ENCODE results near the gene KAT8. TPM values are rescaled to one million over a fixed set of nuclear protein-coding genes. Genes with fewer than 3 reads are reported as not detected.

The KAT8 gene
- total and polyA plus RNA-seq, 9 of the 15 experiments (the other 6 are each of a cell fraction or from before 2014, with no cell fraction given), result 10.0 to 98.5 (median 76.4) TPM

- TF ChIP-seq CREM (IDR thresholded peaks at IDR 0.05; ENCODE audit: low read depth) (peak; percentile 98), ZNF212 (CRISPR knock-in tag; IDR thresholded peaks at IDR 0.05) (no peak), HINFP (tag; conservative IDR thresholded peaks at IDR 0.05; ENCODE audit: low read depth) (no peak), YBX1 (IDR thresholded peaks at IDR 0.05) (no peak), ESRRB (CRISPR knock-in tag; IDR thresholded peaks at IDR 0.05; ENCODE audit: borderline replicate concordance) (no peak), SIRT6 (IDR thresholded peaks at IDR 0.05; ENCODE audit: low read depth, low read length) (no peak), NFATC3 (IDR thresholded peaks at IDR 0.05) (no peak), FIP1L1 (IDR thresholded peaks at IDR 0.05; ENCODE audit: low read depth, low read length, poor library complexity, severe bottlenecking) (no peak), FOSL1 (tag; conservative IDR thresholded peaks at IDR 0.05) (no peak), PHF20 (IDR thresholded peaks at IDR 0.05; ENCODE audit: partially characterized antibody) (peak; percentile 96), RBM25 (IDR thresholded peaks at IDR 0.05; ENCODE audit: low read depth, low read length, severe bottlenecking) (no peak), ZNF174 (CRISPR knock-in tag; IDR thresholded peaks at IDR 0.05) (no peak), XRCC3 (IDR thresholded peaks at IDR 0.05) (no peak), SRF (CRISPR knock-in tag; IDR thresholded peaks at IDR 0.05) (no peak), NEUROD1 (IDR thresholded peaks at IDR 0.05; ENCODE audit: borderline replicate concordance, low read depth, low read length, partially characterized antibody) (no peak), ATF7 (IDR thresholded peaks at IDR 0.05) (peak; percentile 84), ARID2 (IDR thresholded peaks at IDR 0.05) (no peak), PURB (CRISPR knock-in tag; IDR thresholded peaks at IDR 0.05; ENCODE audit: low read depth) (no peak)
- TF ChIP-seq, protein P1, sequence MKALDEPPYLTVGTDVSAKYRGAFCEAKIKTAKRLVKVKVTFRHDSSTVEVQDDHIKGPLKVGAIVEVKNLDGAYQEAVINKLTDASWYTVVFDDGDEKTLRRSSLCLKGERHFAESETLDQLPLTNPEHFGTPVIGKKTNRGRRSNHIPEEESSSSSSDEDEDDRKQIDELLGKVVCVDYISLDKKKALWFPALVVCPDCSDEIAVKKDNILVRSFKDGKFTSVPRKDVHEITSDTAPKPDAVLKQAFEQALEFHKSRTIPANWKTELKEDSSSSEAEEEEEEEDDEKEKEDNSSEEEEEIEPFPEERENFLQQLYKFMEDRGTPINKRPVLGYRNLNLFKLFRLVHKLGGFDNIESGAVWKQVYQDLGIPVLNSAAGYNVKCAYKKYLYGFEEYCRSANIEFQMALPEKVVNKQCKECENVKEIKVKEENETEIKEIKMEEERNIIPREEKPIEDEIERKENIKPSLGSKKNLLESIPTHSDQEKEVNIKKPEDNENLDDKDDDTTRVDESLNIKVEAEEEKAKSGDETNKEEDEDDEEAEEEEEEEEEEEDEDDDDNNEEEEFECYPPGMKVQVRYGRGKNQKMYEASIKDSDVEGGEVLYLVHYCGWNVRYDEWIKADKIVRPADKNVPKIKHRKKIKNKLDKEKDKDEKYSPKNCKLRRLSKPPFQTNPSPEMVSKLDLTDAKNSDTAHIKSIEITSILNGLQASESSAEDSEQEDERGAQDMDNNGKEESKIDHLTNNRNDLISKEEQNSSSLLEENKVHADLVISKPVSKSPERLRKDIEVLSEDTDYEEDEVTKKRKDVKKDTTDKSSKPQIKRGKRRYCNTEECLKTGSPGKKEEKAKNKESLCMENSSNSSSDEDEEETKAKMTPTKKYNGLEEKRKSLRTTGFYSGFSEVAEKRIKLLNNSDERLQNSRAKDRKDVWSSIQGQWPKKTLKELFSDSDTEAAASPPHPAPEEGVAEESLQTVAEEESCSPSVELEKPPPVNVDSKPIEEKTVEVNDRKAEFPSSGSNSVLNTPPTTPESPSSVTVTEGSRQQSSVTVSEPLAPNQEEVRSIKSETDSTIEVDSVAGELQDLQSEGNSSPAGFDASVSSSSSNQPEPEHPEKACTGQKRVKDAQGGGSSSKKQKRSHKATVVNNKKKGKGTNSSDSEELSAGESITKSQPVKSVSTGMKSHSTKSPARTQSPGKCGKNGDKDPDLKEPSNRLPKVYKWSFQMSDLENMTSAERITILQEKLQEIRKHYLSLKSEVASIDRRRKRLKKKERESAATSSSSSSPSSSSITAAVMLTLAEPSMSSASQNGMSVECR (CRISPR knock-in tag; IDR thresholded peaks at IDR 0.05), result peak; percentile 31
- TF ChIP-seq, protein P2, sequence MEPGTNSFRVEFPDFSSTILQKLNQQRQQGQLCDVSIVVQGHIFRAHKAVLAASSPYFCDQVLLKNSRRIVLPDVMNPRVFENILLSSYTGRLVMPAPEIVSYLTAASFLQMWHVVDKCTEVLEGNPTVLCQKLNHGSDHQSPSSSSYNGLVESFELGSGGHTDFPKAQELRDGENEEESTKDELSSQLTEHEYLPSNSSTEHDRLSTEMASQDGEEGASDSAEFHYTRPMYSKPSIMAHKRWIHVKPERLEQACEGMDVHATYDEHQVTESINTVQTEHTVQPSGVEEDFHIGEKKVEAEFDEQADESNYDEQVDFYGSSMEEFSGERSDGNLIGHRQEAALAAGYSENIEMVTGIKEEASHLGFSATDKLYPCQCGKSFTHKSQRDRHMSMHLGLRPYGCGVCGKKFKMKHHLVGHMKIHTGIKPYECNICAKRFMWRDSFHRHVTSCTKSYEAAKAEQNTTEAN (CRISPR knock-in tag; IDR thresholded peaks at IDR 0.05), result no peak
Observed at GRCh38 chr16:31073970-31074813, 43.3 kb upstream of the KAT8 start, which contains the start of the genes ZNF646 and ZNF668 (continued).
